Activated CD8-positive, alpha-beta memory T cell treated with anti-CD3 and anti-CD28 coated beads for 4 hours (primary cell): Measurements from ENCODE around the gene ADGRG1.
A peak's percentile ranks its signal among the peaks of the same experiment; 100 is the strongest.

Experiments used
- DNase-seq, 2 donors: peaks; one replicate each; pipeline ENCODE4 v3.0.0-alpha.2; 2020; ENCODE audit warnings: low read depth in 2 of 2

ADGRG1 gene

DNA sequence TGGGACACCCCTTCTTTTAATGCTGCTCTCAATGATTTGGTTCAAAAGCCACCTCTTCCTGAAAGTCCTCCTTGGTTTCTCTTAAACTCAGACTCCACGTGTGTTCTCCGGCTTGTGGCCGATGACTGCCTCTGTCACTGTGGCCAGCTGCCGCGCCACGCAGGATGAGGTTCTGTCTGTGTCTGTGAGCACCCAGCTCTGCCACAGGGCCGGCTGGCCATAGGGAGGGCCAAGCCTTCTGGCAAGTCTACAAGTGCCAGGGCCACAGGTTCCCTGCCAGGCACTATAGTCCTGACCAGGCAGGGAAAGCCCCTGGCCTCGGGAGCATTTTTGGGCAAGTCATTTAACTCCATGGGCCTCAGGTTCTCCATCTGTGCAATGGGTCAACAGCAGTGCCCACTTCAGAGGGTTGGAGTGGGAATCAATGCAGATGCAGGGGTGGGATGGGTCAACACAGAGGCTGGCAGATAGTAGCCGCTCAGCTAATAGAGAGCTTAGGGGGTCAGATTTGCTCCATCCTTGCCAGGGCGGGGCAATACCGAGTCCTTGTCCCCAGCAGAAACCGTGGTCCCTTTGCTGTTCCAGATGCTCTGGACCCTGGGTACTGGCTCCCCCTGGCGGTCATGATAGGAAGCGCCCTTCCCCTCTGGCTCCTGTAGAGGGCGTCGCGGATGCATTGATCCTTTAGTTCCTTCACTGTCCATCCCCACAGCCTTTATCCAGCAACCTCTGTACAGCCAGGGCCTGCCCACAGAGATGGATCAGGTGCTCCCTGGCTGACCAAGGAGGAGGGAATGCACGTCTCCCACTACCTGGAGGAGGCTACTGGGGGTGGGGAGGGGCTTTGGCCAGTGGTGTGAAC is 20.4 kb downstream of the ADGRG1 start:
- peak; percentile 68 to 69 for DNase-seq

DNA sequence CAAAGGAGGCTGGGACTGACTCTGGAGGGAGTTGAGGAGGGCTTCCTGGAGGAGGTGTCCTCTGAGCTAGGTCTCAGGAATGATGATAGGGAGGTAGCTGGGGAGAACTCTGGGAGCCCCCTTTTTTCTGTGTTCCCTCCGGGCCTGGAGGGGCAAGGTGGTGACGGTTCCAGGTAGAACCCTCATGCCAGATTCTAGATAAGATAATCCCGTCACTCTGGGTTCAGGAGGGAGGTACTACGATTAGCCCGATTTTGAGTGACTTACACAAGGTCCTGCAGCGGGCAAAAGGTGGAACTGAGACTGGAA is 21.0 kb downstream of the ADGRG1 start:
- no peak for DNase-seq

DNA sequence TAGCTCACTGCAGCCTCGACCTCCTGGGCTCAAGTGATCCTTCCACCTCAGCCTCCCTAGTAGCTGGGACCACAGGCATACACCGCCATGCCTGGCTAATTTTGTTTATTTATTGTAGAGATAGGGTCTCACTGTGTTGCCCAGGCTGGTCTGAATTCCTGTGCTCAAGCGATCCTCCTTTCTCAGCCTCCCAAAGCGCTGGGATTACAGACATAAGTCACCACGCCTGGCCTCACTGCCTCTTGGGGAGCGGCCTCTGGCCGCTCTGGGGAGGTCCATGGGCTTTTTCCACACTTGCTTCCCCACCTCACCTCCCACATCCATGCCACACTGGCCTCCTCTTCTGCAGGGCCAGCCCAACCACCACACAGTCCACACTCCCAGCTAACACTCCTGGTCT is 21.4 kb downstream of the ADGRG1 start:
- DNase-seq, result no peak

DNA sequence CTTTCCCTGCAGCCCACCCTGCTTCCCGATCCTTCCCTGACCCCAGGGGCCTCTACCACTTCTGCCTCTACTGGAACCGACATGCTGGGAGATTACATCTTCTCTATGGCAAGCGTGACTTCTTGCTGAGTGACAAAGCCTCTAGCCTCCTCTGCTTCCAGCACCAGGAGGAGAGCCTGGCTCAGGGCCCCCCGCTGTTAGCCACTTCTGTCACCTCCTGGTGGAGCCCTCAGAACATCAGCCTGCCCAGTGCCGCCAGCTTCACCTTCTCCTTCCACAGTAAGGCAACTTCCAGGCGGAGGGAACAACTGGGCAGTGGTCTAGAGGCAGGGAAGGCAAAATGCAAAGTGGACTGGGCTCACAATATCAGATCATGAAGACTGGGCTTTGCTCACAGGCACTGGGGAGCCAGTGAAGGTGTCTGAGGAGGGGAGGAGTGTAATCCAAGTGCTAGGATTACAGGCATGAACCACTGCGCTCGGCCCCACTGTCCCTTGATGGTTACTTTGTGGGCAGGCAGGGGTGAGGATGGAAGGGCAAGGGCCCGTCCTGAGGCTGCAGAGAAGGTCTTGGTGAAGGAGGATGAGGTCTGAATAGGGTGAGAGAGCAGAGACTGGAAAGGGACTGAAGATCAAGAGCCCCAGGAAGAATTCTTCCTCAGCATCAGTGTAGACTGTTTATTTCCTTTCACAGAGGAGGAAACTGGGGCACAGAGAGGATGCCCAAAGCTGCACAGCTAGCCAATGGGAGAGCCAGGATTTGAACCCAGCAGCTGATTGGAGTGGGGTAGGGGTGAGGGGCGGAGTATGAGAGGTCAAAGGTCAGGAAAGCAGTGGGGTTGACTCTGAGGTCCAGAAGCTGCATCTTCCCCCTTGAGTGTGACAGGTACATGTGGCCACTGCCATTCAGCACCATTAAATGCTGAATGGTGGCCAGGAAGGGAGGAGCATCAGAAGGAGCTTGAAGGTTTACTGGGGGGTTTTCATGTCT is 23.2 kb downstream of the ADGRG1 start:
- DNase-seq, result no peak

DNA sequence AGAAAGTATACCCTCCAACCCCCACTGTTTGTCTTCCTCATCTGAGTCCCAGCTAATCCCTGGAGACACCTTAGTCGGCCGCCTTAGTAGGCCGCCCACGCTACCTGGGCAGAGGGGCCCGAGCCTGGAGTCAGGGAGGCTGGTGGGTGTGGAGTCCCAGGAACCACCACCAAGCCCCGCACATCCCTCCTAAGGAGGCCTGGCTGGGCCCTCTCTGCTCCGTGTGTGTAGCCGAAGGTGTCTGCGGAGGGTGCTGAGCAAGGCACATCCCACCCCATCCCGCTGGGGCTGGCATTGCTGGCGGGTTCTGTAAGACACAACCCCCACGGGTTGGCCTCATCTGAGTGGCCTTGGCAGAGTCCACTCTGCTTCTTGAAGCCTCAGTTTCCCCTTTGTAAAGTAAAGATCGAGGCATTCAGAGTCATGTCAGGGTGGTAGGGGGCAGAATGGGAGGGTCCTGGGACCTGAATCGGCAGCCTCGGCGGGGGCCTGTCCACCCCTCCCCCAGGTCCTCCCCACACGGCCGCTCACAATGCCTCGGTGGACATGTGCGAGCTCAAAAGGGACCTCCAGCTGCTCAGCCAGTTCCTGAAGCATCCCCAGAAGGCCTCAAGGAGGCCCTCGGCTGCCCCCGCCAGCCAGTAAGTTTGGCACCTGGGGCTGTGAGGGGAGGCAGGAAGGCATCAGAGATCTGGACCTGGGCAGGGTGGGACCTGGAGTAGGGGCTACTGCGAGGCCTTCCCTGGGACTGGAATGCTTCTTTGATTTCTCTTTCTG is 24.5 kb downstream of the ADGRG1 start:
- DNase-seq, result no peak

DNA sequence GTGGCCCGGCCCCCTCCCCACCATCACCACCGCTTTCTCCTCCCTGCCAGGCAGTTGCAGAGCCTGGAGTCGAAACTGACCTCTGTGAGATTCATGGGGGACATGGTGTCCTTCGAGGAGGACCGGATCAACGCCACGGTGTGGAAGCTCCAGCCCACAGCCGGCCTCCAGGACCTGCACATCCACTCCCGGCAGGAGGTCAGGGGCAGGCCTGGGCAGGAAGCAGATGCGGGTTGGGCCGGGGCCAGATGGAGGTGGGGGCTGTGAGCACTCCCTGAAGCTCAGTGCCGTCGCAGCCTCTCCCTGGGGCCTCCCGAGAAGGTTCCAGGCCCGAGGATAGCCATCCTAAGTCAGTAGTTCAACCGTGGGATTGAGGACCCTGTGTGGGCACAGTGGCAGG is 25.5 kb downstream of the ADGRG1 start:
- no peak for DNase-seq

DNA sequence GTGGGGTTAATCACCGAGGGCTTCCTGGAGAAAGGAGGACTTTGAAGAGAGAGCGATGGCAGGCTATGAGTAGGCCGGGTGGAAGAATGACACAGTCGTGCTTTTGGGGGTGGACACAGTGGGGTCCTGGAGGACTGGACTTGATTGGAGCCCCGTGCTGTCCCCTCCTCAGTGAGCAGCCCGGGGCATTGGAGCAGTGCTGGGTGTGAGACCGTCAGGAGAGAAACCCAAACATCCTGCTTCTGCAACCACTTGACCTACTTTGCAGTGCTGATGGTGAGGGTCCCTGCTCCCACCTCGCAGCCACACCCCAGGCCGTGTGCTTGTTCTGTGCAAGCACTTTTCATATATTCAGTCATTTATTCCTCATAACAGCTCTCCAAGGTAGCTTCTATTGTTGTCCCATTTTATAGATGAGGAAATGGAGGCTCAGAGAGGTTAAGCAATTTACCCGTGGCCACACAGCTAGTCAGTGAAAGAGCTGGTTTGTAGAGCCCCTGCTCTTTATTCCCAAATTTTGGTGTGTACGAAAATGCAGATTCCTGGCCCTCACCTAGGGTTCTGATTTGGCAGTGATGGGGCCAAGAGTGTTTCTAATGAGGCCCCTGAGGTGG is 28.0 kb downstream of the ADGRG1 start:
- no peak for DNase-seq

DNA sequence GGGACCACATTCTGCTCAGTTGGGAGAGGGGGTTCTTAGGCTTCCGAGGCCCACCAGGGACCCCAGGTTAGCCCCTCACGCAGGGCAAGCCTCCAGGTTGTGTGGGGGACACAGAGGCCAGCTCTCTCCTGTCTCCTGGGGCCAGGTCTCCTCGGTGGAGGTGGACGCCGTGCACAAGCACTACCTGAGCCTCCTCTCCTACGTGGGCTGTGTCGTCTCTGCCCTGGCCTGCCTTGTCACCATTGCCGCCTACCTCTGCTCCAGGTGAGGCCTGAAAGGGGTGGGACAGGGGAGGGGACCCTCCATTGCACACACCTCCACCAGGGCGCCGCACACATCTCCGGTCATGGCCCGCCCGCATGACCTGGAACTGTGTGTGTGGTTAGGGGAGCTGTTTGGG is 28.8 kb downstream of the ADGRG1 start:
- no peak for DNase-seq

DNA sequence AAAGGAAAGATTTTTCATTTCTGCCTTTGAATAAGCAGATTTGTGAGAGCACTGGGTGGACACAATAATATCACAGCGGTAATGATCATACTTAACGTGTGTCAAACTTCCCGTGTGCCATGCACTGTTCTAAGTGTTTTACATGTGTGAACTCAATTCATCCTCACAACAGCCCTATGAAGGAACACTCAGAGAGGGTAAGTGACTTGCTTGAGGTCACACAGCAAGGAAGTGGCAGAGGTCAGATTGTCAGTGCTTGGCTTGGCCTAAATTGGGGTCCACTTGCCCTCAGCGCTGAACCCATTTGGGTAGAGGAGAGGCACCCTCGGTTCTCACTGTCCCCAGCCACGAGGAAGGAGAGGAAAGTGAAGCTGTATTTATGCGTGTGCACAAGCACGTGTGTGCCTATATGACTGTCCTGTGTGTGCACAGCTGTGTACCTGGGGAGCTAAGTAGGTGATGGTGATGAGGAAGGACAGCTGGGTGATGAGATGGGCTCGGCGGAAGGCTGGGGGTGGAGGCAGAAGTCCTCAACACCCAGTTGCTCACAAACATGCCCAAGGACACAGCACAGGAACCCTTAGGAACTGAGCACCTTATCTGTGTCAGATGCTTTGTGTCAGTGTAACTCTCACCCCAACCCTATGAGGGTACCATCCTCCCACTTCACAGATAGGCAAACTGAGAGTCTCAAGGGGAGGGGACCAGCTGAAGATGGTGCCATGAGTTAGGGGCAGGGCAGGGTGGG is 29.9 kb downstream of the ADGRG1 start:
- DNase-seq, result no peak

DNA sequence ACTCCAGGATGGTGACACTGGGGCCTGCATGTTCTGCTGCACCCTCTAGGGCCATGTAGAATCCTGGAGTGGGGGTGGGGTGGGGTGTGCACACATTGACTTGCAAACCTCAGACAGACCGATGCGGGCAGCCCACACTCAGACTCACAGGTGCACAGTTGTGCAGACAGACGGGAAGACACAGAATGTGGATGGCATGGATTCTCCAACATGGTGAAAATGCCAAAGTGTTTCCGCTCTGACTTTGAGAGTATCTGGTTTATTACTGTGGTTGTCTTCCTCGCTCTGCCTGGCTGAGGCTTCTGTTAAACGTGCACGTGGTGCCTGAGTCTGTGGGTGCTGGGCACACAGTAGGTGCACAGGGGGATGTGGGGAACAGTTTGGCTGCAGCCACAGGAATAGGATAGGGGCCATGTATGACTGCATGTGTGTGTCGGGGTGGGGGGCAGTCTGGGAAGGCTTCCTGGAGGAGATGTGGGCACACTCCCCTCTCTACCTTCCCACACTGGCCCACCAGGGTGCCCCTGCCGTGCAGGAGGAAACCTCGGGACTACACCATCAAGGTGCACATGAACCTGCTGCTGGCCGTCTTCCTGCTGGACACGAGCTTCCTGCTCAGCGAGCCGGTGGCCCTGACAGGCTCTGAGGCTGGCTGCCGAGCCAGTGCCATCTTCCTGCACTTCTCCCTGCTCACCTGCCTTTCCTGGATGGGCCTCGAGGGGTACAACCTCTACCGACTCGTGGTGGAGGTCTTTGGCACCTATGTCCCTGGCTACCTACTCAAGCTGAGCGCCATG is 30.6 kb downstream of the ADGRG1 start:
- DNase-seq, result no peak

DNA sequence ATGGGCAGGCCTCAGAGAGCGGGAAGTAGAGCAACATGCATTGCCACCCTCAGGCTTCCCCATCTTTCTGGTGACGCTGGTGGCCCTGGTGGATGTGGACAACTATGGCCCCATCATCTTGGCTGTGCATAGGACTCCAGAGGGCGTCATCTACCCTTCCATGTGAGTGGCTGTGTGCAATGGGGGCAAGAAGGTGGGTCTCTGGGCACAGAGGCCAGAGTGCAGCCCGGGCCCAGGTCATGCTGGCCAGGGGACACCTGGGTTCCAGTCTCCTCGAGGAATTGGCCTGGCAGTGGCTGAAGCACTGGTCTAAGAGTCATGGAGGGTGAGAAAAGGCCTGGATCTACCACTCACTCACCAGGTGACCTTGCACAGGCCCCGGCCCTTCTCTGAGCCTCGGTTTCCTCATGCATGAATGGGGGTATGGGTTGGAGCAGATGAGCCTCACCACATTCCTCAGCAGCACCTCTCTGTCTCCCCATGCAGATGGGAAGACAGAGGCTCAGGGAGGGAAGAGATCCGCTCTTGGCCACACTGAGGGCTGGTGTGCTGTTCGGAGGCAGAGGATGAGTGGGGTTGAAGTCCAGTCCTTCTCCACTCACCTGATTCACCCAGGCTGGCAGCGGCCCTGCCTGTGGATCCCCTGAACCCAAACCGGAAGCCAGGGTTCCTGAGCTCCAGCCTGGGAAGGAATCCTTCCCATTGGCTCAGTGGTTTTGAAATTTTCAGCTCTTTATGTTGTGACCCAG is 32.5 kb downstream of the ADGRG1 start:
- DNase-seq, result no peak

DNA sequence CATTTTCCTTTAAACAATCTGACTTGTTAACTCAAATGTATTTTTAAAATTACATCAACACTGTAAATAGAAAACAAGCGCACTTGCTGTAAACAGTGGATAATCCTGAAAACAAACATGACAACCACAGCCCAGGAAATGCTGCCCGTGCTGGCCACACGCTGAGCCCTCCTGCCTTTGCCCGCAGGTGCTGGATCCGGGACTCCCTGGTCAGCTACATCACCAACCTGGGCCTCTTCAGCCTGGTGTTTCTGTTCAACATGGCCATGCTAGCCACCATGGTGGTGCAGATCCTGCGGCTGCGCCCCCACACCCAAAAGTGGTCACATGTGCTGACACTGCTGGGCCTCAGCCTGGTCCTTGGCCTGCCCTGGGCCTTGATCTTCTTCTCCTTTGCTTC is 33.1 kb downstream of the ADGRG1 start:
- DNase-seq, result no peak

DNA sequence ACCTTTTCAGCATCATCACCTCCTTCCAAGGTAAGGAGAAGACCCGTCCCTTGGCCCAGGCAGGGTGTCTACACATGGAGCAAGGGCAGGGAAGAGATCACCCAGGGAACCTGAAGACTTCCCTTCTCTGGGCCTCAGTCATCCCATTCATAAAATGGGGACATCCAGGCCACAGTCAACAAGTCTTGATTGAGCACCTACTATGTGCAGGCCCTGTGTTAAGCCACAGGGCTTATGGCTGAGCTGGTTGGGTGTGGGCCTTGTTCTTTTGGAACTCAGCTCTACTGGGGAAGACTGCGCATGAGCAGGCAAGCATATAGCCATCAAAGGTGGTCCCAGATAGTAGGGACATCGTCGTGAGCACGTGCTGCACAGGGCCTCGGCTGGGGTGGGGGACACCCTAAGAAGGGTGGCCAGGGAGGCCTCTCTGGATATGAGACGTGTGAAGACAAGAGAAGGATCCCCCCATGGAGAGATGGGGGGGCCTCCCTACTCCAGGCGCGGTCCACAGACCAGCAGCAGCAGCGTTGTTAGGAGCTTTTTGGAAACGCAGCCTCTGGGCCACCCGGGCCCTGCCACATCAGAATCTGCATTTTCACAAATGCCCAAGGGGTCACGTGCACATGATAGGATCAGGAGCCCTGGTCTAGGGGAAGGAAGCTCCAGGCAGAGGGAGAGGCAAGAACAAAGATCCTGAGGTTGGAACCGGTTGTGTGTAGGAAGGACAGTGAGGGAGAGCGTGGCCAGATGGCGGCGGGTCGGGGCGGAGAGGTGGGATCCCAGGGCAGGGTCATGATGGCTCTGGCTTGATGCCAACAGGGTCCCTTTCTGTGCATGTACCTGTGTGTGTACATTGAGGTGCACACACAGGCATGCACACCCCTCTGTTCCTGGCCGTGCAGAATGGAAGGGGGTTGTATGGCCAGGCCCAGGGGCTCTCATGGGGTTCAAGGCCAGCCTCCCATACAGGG is 33.8 kb downstream of the ADGRG1 start:
- no peak for DNase-seq

DNA sequence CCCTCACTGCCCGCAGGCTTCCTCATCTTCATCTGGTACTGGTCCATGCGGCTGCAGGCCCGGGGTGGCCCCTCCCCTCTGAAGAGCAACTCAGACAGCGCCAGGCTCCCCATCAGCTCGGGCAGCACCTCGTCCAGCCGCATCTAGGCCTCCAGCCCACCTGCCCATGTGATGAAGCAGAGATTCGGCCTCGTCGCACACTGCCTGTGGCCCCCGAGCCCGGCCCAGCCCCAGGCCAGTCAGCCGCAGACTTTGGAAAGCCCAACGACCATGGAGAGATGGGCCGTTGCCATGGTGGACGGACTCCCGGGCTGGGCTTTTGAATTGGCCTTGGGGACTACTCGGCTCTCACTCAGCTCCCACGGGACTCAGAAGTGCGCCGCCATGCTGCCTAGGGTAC is 35.0 kb downstream of the ADGRG1 start:
- no peak for DNase-seq

DNA sequence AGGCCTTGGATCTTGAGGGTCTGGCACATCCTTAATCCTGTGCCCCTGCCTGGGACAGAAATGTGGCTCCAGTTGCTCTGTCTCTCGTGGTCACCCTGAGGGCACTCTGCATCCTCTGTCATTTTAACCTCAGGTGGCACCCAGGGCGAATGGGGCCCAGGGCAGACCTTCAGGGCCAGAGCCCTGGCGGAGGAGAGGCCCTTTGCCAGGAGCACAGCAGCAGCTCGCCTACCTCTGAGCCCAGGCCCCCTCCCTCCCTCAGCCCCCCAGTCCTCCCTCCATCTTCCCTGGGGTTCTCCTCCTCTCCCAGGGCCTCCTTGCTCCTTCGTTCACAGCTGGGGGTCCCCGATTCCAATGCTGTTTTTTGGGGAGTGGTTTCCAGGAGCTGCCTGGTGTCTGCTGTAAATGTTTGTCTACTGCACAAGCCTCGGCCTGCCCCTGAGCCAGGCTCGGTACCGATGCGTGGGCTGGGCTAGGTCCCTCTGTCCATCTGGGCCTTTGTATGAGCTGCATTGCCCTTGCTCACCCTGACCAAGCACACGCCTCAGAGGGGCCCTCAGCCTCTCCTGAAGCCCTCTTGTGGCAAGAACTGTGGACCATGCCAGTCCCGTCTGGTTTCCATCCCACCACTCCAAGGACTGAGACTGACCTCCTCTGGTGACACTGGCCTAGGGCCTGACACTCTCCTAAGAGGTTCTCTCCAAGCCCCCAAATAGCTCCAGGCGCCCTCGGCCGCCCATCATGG is 35.7 kb downstream of the ADGRG1 start:
- DNase-seq, result no peak

DNA sequence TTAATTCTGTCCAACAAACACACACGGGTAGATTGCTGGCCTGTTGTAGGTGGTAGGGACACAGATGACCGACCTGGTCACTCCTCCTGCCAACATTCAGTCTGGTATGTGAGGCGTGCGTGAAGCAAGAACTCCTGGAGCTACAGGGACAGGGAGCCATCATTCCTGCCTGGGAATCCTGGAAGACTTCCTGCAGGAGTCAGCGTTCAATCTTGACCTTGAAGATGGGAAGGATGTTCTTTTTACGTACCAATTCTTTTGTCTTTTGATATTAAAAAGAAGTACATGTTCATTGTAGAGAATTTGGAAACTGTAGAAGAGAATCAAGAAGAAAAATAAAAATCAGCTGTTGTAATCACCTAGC is 36.2 kb downstream of the ADGRG1 start:
- DNase-seq, result no peak

DNA sequence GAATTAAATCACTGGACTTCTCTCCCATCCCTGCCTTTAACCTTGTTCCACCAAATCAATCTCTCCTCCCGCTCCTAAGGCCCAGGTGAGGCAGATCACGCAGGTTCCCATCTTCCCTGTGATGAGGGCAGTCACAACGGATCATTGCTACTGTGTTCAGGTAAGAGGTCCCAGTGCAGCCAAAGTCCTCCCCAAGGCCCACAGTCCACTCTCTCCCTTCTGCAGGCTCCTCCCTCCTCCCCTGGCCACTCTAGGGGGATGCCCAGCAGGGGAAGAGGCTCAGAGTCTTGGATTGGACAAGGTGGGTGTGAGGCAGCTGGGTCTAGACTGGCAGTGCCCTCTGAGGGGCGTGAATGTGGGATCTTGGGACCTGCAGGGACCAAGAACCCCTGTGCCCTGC is 37.1 kb downstream of the ADGRG1 start:
- no peak for DNase-seq
